HPDE6-E6E7 (cell line): ENCODE data around the gene CRIP1.

Source experiments
- DNase-seq: peaks from one replicate; pipeline ENCODE4 v3.0.0; 2011; ENCODE audit warnings: missing footprints; ENCODE audit errors: extremely low spot score

CRIP1 gene

GRCh38 chr14:105505101-105505500 is 18.4 kb downstream of the CRIP1 start:
- DNase-seq, result no peak

GRCh38 chr14:105507247-105507646 is 20.6 kb downstream of the CRIP1 start:
- no peak for DNase-seq

GRCh38 chr14:105508069-105508468 is 21.4 kb downstream of the CRIP1 start:
- DNase-seq, result no peak

GRCh38 chr14:105508601-105509000 is 21.9 kb downstream of the CRIP1 start:
- DNase-seq, result no peak

- DNase-seq, result no peak
Observed at GRCh38 chr14:105517096-105517495, 30.4 kb downstream of the CRIP1 start.

- no peak for DNase-seq
Observed at GRCh38 chr14:105519946-105520698, 33.4 kb downstream of the CRIP1 start.

- DNase-seq, result no peak
Observed at GRCh38 chr14:105525326-105525725, 38.6 kb downstream of the CRIP1 start.

GRCh38 chr14:105525861-105526775 is 39.4 kb downstream of the CRIP1 start, which contains the start of gene TMEM121:
Gene TMEM121 (plus strand): TSS chr14:105526583. CDS start chr14:105528835, 2,252 bp downstream.
- no peak for DNase-seq

GRCh38 chr14:105526776-105527380 is 40.2 kb downstream of the CRIP1 start:
- DNase-seq, result no peak

- DNase-seq, result no peak
Observed at GRCh38 chr14:105527381-105527825, 40.7 kb downstream of the CRIP1 start.

- DNase-seq, result peak; percentile 84
Observed at GRCh38 chr14:105527826-105528585, 41.3 kb downstream of the CRIP1 start.

GRCh38 chr14:105528586-105529318 is 42.1 kb downstream of the CRIP1 start:
- DNase-seq, result no peak

- DNase-seq, result no peak
Observed at GRCh38 chr14:105529319-105529568, 42.6 kb downstream of the CRIP1 start.

GRCh38 chr14:105529569-105530284 is 43.0 kb downstream of the CRIP1 start:
- no peak for DNase-seq

GRCh38 chr14:105530285-105531087 is 43.8 kb downstream of the CRIP1 start:
- no peak for DNase-seq

GRCh38 chr14:105531088-105531893 is 44.6 kb downstream of the CRIP1 start:
- DNase-seq, result no peak

GRCh38 chr14:105531894-105532623 is 45.4 kb downstream of the CRIP1 start:
- no peak for DNase-seq

- DNase-seq, result no peak
Observed at GRCh38 chr14:105532735-105533141, 46.1 kb downstream of the CRIP1 start.
